Measurements from ENCODE around the gene IL11.
"Not testable (repeated sequence)": the region's sequence is repeated elsewhere in the genome, so short reads cannot be mapped to it uniquely, and the experiment has no call there.

DNA sequence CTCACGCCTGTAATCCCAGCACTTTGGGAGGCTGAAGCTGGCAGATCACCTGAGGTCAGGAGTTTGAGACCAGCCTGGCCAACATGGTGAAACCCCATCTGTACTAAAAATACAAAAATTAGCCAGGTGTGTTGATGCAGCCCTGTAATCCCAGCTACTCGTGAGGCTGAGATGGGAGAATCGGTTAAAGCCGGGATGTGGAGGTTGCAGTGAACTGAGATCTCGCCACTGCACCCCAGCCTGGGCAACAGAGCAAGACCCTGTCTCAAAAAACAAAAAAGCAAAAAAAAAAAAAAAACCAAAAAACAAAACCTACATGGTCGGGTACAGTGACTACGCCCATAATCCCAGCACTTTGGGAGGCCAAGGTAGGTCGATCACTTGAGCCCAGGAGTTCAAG is 38.9 kb upstream of the IL11 start:
- TF ChIP-seq, protein P1, sequence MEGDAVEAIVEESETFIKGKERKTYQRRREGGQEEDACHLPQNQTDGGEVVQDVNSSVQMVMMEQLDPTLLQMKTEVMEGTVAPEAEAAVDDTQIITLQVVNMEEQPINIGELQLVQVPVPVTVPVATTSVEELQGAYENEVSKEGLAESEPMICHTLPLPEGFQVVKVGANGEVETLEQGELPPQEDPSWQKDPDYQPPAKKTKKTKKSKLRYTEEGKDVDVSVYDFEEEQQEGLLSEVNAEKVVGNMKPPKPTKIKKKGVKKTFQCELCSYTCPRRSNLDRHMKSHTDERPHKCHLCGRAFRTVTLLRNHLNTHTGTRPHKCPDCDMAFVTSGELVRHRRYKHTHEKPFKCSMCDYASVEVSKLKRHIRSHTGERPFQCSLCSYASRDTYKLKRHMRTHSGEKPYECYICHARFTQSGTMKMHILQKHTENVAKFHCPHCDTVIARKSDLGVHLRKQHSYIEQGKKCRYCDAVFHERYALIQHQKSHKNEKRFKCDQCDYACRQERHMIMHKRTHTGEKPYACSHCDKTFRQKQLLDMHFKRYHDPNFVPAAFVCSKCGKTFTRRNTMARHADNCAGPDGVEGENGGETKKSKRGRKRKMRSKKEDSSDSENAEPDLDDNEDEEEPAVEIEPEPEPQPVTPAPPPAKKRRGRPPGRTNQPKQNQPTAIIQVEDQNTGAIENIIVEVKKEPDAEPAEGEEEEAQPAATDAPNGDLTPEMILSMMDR (IDR thresholded peaks at IDR 0.05): not testable (repeated sequence)
- TF ChIP-seq POLR2AphosphoS5, EP300 (IDR thresholded peaks at IDR 0.05): not testable (repeated sequence)
